GM23338 (cell line): ENCODE measurements around the gene SYNE3. TPM values are rescaled to one million over a fixed set of nuclear protein-coding genes. Genes with fewer than 3 reads are reported as not detected.

ENCODE experiments used
- ATAC-seq: fragments of 200-7000 bp; cut with Tn5 transposase; 3 replicates; pipeline ENCODE4 v1.9.1; 2020
- DNase-seq: peaks from one replicate; pipeline ENCODE4 v3.0.0-alpha.2; 2015; ENCODE audit warnings: low spot score
- H2AFZ ChIP-seq: fragments of 200-600 bp; sonication (generic); 2 replicates; pipeline ENCODE4 v1.8.0; 2016; ENCODE audit warnings: antibody characterized with exemption, mild to moderate bottlenecking, moderate library complexity
- H3F3A ChIP-seq: fragments of 200-600 bp; sonication (generic); replicated peaks from 2 replicates; pipeline ENCODE4 v1.8.0; 2017; ENCODE audit warnings: antibody characterized with exemption, mixed run types, low read depth
- H3K27ac ChIP-seq: fragments of 200-600 bp; sonication (generic); 2 replicates; pipeline ENCODE4 v1.6.1; 2016; ENCODE audit warnings: low read depth
- H3K27me3 ChIP-seq: fragments of 200-600 bp; sonication (generic); 2 replicates; pipeline ENCODE4 v1.8.0; 2016; ENCODE audit warnings: mild to moderate bottlenecking, mixed run types, moderate library complexity; ENCODE audit not compliant: insufficient read depth
- H3K36me3 ChIP-seq: fragments of 200-600 bp; sonication (generic); 2 replicates; pipeline ENCODE4 v1.8.0; 2016; ENCODE audit warnings: mild to moderate bottlenecking; ENCODE audit not compliant: insufficient read depth
- H3K4me1 ChIP-seq: fragments of 200-600 bp; sonication (generic); 2 replicates; pipeline ENCODE4 v1.8.0; 2016; ENCODE audit warnings: mild to moderate bottlenecking, moderate library complexity; ENCODE audit not compliant: insufficient read depth
- H3K4me2 ChIP-seq: fragments of 200-600 bp; sonication (generic); 2 replicates; pipeline ENCODE4 v1.7.1; 2017; ENCODE audit warnings: mixed run types
- H3K4me3 ChIP-seq: fragments of 200-600 bp; sonication (generic); 2 replicates; pipeline ENCODE4 v1.6.1; 2016; ENCODE audit warnings: mixed run types
- H3K79me2 ChIP-seq: fragments of 200-600 bp; sonication (generic); replicated peaks from 2 replicates; pipeline ENCODE4 v1.8.0; 2017; ENCODE audit warnings: mild to moderate bottlenecking; ENCODE audit not compliant: insufficient read depth
- H3K9me2 ChIP-seq: fragments of 200-600 bp; sonication (generic); 2 replicates; pipeline ENCODE4 v1.8.0; 2017; ENCODE audit not compliant: insufficient read depth
- H4K20me1 ChIP-seq: fragments of 200-600 bp; sonication (generic); replicated peaks from 2 replicates; pipeline ENCODE4 v1.8.0; 2017; ENCODE audit warnings: mild to moderate bottlenecking; ENCODE audit not compliant: insufficient read depth
- H3K27ac Mint-ChIP-seq: 2 replicates; pipeline ENCODE4 v1.8.0; 2020; ENCODE audit warnings: inconsistent platforms, mild to moderate bottlenecking, moderate library complexity, mixed read lengths
- H3K27me3 Mint-ChIP-seq: 3 replicates; pipeline ENCODE4 v1.8.0; 2022; ENCODE audit warnings: low read depth, mild to moderate bottlenecking, moderate library complexity, mixed read lengths, inconsistent platforms; ENCODE audit not compliant: insufficient read depth, poor library complexity
- H3K36me3 Mint-ChIP-seq: 3 replicates; pipeline ENCODE4 v1.8.0; 2021; ENCODE audit warnings: low read depth, mild to moderate bottlenecking, inconsistent platforms, moderate library complexity, mixed read lengths
- H3K4me1 Mint-ChIP-seq: 3 replicates; pipeline ENCODE4 v1.8.0; 2020; ENCODE audit warnings: mild to moderate bottlenecking, inconsistent platforms, mixed read lengths
- H3K4me3 Mint-ChIP-seq: 3 replicates; pipeline ENCODE4 v1.8.0; 2021; ENCODE audit warnings: moderate library complexity, mild to moderate bottlenecking, inconsistent platforms, mixed read lengths
- H3K9me3 Mint-ChIP-seq: 3 replicates; pipeline ENCODE4 v1.8.0; 2020; ENCODE audit warnings: moderate library complexity, mild to moderate bottlenecking, inconsistent platforms, mixed read lengths
- CREB1 ChIP-seq: fragments of 250-450 bp; sonication (Bioruptor Pico); IDR thresholded peaks from 2 replicates; pipeline ENCODE4 v1.5.0; 2020; ENCODE audit warnings: low read depth, mild to moderate bottlenecking, moderate library complexity
- CTCF ChIP-seq, 2 experiments: fragments of 200-600 bp in 1 of 2; sonication (generic) in 1 of 2; conservative IDR thresholded peaks; 2 replicates each; pipeline versions ENCODE4 v1.5.1 to v1.6.1; 2016 to 2017; ENCODE audit warnings: antibody characterized with exemption in 2 of 2, low read depth in 2 of 2, mild to moderate bottlenecking in 2 of 2, moderate library complexity in 1 of 2
- ETS1 ChIP-seq: IDR thresholded peaks from 2 replicates; pipeline ENCODE4 v1.6.1; 2016; ENCODE audit warnings: antibody characterized with exemption
- EZH2 ChIP-seq: fragments of 200-600 bp; sonication (generic); IDR thresholded peaks from one replicate; pipeline ENCODE4 v1.8.0; 2017; ENCODE audit warnings: antibody characterized with exemption, mild to moderate bottlenecking, low read depth; ENCODE audit not compliant: unreplicated experiment
- EZH2phosphoT487 ChIP-seq: fragments of 200-600 bp; sonication (generic); IDR thresholded peaks from one replicate; pipeline ENCODE4 v1.8.1; 2018; ENCODE audit warnings: antibody characterized with exemption; ENCODE audit not compliant: unreplicated experiment
- JUNB ChIP-seq: IDR thresholded peaks from one replicate; pipeline ENCODE4 v1.6.1; 2016; ENCODE audit warnings: antibody characterized with exemption; ENCODE audit not compliant: unreplicated experiment
- NANOG ChIP-seq: IDR thresholded peaks from 2 replicates; pipeline ENCODE4 v1.6.1; 2016; ENCODE audit warnings: antibody characterized with exemption, borderline replicate concordance
- POLR2AphosphoS5 ChIP-seq: IDR thresholded peaks from 2 replicates; pipeline ENCODE4 v1.6.1; 2016; ENCODE audit warnings: antibody characterized with exemption, low read depth
- REST ChIP-seq: IDR thresholded peaks from one replicate; pipeline ENCODE4 v1.6.1; 2018; ENCODE audit warnings: antibody characterized with exemption; ENCODE audit not compliant: unreplicated experiment
- STAT1 ChIP-seq: IDR thresholded peaks from one replicate; pipeline ENCODE4 v1.6.1; 2016; ENCODE audit warnings: antibody characterized with exemption; ENCODE audit not compliant: unreplicated experiment
- ZNF114 ChIP-seq: fragments of 250-450 bp; sonication (Bioruptor Pico); IDR thresholded peaks from 2 replicates; pipeline ENCODE4 v1.5.0; 2020; ENCODE audit warnings: mild to moderate bottlenecking, moderate library complexity
- ZNF331 ChIP-seq: fragments of 250-450 bp; sonication (Bioruptor Pico); IDR thresholded peaks from 2 replicates; pipeline ENCODE4 v1.5.0; 2020; ENCODE audit warnings: low read depth, mild to moderate bottlenecking, moderate library complexity
- ZNF462 ChIP-seq: fragments of 250-450 bp; sonication (Bioruptor Pico); IDR thresholded peaks from 2 replicates; pipeline ENCODE4 v1.5.0; 2020; ENCODE audit warnings: mild to moderate bottlenecking, moderate library complexity
- polyA plus RNA-seq: library from polyadenylated mRNA; unstranded; fragments of >200 nt; fragmentation: Nextera tagmentation; extraction: Ambion mirVana; gene quantifications from 2 replicates; pipeline ENCODE4 v1.2.1, GENCODE V29; 2016
- total RNA-seq: library from RNA; depleted of rRNA; stranded (reverse); fragments of >200 nt; shearing (Covaris generic); gene quantifications from 2 replicates; pipeline ENCODE4 v1.2.3, GENCODE V29; 2014

The SYNE3 gene
- total and polyA plus RNA-seq, 2 experiments from 2014 or later = 0.02 to 0.03 TPM

GRCh38 chr14:95530473-95531276 lies 14.2 kb upstream of the SYNE3 start:
- Histone ChIP-seq H3K9me2 (no peaks in the 10 kb centered on the region), H3K27ac (no peak overlapping the region), H3K79me2 (peaks cover 58% of the 10 kb centered on the region), H3K4me3 (no peak overlapping the region), H3K27me3 (no peaks in the 10 kb centered on the region), H3K4me2 (no peak overlapping the region), H4K20me1 (peaks cover 48% of the 10 kb centered on the region), H2AFZ (no peak overlapping the region), H3K36me3 (0 out of 2 replicates have a peak, but pooled peaks cover 12% of the 10 kb centered on the region), H3K4me1 (peaks cover 26% of the 10 kb centered on the region), H3F3A (no peaks in the 10 kb centered on the region)
- Mint-ChIP-seq H3K4me3 (no peak overlapping the region), H3K27me3 (peaks cover 10% of the 10 kb centered on the region), H3K4me1 (peaks cover 25% of the 10 kb centered on the region), H3K27ac (no peak overlapping the region), H3K36me3 (peaks cover 34% of the 10 kb centered on the region), H3K9me3 (no peaks in the 10 kb centered on the region)
- DNase-seq (no peak), ATAC-seq (no peak)
- no peak for TF ChIP-seq EZH2phosphoT487
- no peak for TF ChIP-seq ETS1
- TF ChIP-seq CREB1 (CRISPR knock-in tag) = no peak
- TF ChIP-seq EZH2 = no peak
- TF ChIP-seq JUNB = no peak
- TF ChIP-seq REST = no peak
- TF ChIP-seq ZNF462 (CRISPR knock-in tag) = no peak
- no peak for TF ChIP-seq ZNF114 (CRISPR knock-in tag)
- no peak for TF ChIP-seq STAT1
- no peak for TF ChIP-seq POLR2AphosphoS5
- no peak for TF ChIP-seq CTCF (conservative IDR thresholded peaks at IDR 0.05; ENCODE audit: low read depth in 2 of 2)
- no peak for TF ChIP-seq ZNF331 (CRISPR knock-in tag)
- no peak for TF ChIP-seq NANOG
